Activated gamma-delta T cell (primary cell): ENCODE data around the gene PPL.

Experiments used
- DNase-seq: peaks from one replicate; lab custom pipeline; 2025; lab: John Stamatoyannopoulos, UW

The PPL gene

GRCh38 chr16:4865231-4865860 lies 71.6 kb downstream of the PPL start:
- DNase-seq = no peak

GRCh38 chr16:4864728-4865127 lies 72.2 kb downstream of the PPL start:
- no peak for DNase-seq

- no peak for DNase-seq
Measured at GRCh38 chr16:4862639-4863038, 74.3 kb downstream of the PPL start.

GRCh38 chr16:4860727-4861342 lies 76.1 kb downstream of the PPL start:
- no peak for DNase-seq

GRCh38 chr16:4859900-4860255 lies 77.1 kb downstream of the PPL start:
- DNase-seq = no peak

GRCh38 chr16:4859190-4859899 lies 77.6 kb downstream of the PPL start:
- DNase-seq = no peak

GRCh38 chr16:4855804-4856203 lies 81.1 kb downstream of the PPL start:
- no peak for DNase-seq

GRCh38 chr16:4855371-4855770 lies 81.6 kb downstream of the PPL start:
- no peak for DNase-seq

- no peak for DNase-seq
Measured at GRCh38 chr16:4852221-4852872, 84.6 kb downstream of the PPL start.

- DNase-seq = no peak
Measured at GRCh38 chr16:4850211-4850610, 86.7 kb downstream of the PPL start.

- DNase-seq = peak; percentile 47
Measured at GRCh38 chr16:4847774-4848587, 89.0 kb downstream of the PPL start.

GRCh38 chr16:4846901-4847773 lies 89.8 kb downstream of the PPL start, which contains the start of the genes GLYR1 and UBN1:
Gene GLYR1 (minus strand): TSS chr16:4847288. CDS start chr16:4847265, 23 bp downstream.
Gene UBN1 (plus strand): TSS chr16:4847481. CDS start chr16:4852918, 5,437 bp downstream.
- DNase-seq = peak; percentile 100

GRCh38 chr16:4846503-4846900 lies 90.4 kb downstream of the PPL start:
- no peak for DNase-seq

GRCh38 chr16:4840984-4841383 lies 96.0 kb downstream of the PPL start:
- no peak for DNase-seq

GRCh38 chr16:4839942-4840341 lies 97.0 kb downstream of the PPL start:
- DNase-seq = no peak

GRCh38 chr16:4837733-4838501 lies 99.0 kb downstream of the PPL start:
- DNase-seq = no peak

GRCh38 chr16:4836727-4837126 lies 100.2 kb downstream of the PPL start:
- no peak for DNase-seq

- no peak for DNase-seq
Measured at GRCh38 chr16:4833584-4833983, 103.4 kb downstream of the PPL start.

GRCh38 chr16:4832698-4833343 lies 104.1 kb downstream of the PPL start:
- DNase-seq = no peak
